ENCODE measurements around the gene CLEC18C. TPM values are rescaled to one million over a fixed set of nuclear protein-coding genes. Genes with fewer than 3 reads are reported as not detected.
"Not testable (repeated sequence)": the region's sequence is repeated elsewhere in the genome, so short reads cannot be mapped to it uniquely, and the experiment has no call there.

The CLEC18C gene
- total RNA-seq, 1 donor = 0.09 TPM

DNA sequence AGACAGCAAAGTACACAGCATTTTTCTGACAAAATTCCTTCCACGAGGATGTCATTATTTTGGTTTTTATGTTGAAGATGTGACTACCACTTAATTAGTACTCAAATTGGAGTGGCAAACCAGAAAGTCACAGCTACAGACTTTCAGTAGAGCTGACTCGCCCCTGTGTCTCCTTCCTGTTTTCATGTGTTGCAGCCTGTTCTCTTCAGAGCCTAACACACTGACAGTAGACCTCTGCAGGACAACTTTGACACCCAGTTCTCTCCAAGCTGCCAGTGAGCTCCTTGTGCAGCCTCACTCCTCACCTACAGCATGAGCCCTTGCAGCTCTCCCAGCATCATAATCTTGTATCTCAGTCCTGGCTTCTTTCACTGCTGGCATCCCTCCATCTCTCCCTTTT is 49.0 kb downstream of the CLEC18C start:
- not testable (repeated sequence) for DNase-seq (ENCODE audit: low read depth); H3K4me3 ChIP-seq (ENCODE audit: low read depth, low read length)

DNA sequence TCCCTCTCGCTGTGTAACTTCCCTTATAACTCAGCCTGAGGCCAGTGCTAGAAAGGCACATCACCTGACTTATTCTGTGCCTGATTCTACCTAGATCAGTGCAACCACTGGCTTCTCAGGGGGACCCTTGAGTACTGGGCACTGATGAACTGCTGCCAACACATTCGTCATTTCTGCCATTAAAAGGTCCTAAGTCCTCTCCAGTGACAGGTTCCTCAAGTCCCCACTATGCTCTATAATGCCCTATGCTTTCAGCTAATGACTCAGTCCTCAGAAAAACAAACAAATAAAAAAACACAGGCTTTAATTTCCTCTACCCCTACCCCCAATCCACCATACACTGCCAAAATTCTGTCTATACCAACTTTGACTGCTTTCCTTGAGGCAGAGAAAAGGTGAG is 49.6 kb downstream of the CLEC18C start:
- not testable (repeated sequence) for H3K4me3 ChIP-seq (ENCODE audit: low read depth, low read length); DNase-seq (ENCODE audit: low read depth)

DNA sequence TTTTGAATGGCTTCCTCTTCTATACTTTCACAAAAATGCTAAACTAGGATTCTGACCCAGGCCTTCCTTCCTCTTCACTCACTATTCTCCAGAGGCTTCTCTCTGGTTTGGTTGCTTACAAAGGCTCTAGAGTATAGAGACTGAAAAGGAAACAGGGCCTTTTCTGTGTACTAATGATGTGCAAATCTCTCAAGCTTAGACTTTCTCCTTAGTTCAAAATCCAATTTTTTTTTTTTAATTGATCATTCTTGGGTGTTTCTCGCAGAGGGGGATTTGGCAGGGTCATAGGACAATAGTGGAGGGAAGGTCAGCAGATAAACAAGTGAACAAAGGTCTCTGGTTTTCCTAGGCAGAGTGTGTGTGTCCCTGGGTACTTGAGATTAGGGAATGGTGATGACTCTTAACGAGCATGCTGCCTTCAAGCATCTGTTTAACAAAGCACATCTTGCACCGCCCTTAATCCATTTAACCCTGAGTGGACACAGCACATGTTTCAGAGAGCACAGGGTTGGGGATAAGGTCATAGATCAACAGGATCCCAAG is 50.5 kb downstream of the CLEC18C start:
- DNase-seq (ENCODE audit: low read depth); H3K4me3 ChIP-seq (ENCODE audit: low read depth, low read length): not testable (repeated sequence)

DNA sequence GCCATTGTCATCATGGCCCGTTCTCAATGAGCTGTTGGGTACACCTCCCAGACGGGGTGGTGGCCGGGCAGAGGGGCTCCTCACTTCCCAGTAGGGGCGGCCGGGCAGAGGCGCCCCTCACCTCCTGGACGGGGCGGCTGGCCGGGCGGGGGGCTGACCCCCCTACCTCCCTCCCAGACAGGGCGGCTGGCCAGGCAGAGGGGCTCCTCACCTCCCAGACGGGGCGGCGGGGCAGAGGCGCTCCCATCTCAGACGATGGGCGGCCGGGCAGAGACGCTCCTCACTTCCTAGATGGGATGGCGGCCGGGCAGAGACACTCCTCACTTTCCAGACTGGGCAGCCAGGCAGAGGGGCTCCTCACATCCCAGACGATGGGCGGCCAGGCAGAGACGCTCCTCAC is 51.1 kb downstream of the CLEC18C start:
- not testable (repeated sequence) for DNase-seq (ENCODE audit: low read depth); H3K4me3 ChIP-seq (ENCODE audit: low read depth, low read length)

DNA sequence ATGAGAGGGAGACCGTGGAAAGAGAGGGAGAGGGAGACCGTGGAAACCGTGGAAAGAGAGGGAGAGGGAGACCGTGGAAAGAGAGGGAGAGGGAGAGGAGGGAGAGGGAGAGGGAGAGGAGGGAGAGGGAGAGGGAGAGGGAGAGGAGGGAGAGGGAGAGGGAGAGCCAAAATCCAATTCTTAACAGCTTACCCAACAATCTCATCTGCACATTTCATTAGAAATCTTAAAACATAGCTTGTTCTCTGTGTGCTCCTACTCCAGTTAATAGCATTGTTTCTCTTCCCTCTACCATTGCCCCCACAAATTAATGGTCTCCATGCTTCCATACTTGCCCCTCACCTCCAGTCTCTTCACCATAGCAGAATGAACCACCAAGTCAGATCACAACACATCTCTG is 51.8 kb downstream of the CLEC18C start:
- H3K4me3 ChIP-seq (ENCODE audit: low read depth, low read length); DNase-seq (ENCODE audit: low read depth): not testable (repeated sequence)

DNA sequence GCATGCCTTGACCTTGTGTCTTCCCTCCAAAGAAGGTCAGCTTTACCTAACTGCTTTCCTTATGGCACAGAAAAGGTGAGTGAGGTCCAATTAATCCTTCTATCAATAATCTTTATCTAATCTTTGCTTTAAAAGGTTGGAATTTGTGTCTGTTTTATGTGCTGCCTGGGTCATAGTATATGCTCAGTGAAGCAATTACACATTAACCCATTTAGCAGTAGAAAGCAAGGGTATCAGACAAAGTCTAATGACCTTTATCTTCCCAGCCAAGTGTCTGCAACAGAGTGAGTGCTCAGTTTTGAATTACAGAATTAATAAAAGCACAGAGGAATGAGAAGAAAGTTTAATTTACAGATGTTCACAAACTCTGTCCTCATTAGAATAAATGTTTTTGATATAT is 52.4 kb downstream of the CLEC18C start:
- H3K4me3 ChIP-seq (ENCODE audit: low read depth, low read length); DNase-seq (ENCODE audit: low read depth): not testable (repeated sequence)

DNA sequence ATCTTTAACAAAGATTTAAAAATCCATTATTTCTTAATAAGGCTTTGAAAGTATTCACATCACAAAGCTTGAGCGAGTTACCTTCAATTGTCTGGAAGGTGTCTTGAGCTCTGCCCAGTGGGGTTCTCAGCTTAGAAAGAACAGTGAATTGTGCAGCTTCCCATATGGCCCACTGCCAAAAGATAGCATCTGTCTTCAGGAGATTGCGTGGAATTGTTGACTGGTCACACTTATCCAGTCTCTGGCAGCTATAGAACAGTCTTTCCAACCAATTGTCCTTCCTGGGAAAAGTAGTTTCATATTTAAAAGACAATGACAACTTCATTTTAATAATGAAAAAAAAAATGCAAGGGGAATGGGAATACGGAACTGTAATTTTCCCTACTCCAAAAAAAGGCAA is 58.2 kb downstream of the CLEC18C start:
- not testable (repeated sequence) for DNase-seq (ENCODE audit: low read depth); H3K4me3 ChIP-seq (ENCODE audit: low read depth, low read length)

Small RNAs within 50 kb of the gene (small RNA-seq; reads per million reads assigned to genes)
- not detected for gene AC009060.2

Other genes with a start within 250 kb of the CLEC18C start
- gene CLEC18A, start 222.5 kb upstream of the CLEC18C start, total RNA-seq (ENCODE audit: low replicate concordance) = 0.27 TPM in 1 of 2 replicates, not detected in the other
- 25.7 and 70.1 TPM in 2 replicates for gene PDPR, start 59.5 kb upstream of the CLEC18C start, total RNA-seq (ENCODE audit: low replicate concordance)
- 37.9 and 39.7 TPM in 2 replicates for gene EXOSC6, start 78.2 kb downstream of the CLEC18C start, total RNA-seq (ENCODE audit: low replicate concordance)
- 160 and 167 TPM in 2 replicates for gene AARS1, start 115.7 kb downstream of the CLEC18C start, total RNA-seq (ENCODE audit: low replicate concordance)
- gene DDX19B, start 125.4 kb downstream of the CLEC18C start, total RNA-seq (ENCODE audit: low replicate concordance) = 28.5 and 30.5 TPM in 2 replicates
- 28.1 and 37.4 TPM in 2 replicates for gene DDX19A, start 173.1 kb downstream of the CLEC18C start, total RNA-seq (ENCODE audit: low replicate concordance)

All from fibroblast of the aortic adventitia (primary cell).